Effector memory CD8-positive, alpha-beta T cell (primary cell): ENCODE results near the gene PPP6R1.

ENCODE experiments used
- ATAC-seq: fragments of 150-1000 bp; cut with Tn5 transposase; replicated peaks from 2 replicates; pipeline ENCODE4 v1.10.0; 2021; ENCODE audit warnings: mild to moderate bottlenecking, moderate library complexity
- DNase-seq, 3 experiments: peaks; one replicate each; pipeline ENCODE4 v3.0.0; 2021
- H3K27ac Mint-ChIP-seq, 2 donors: one replicate each; pipeline ENCODE4 v1.8.0; 2022; ENCODE audit warnings: mild to moderate bottlenecking in 2 of 2, mixed read lengths in 2 of 2, moderate library complexity in 2 of 2
- H3K27me3 Mint-ChIP-seq, 2 donors: one replicate each; pipeline ENCODE4 v1.8.0; 2022; ENCODE audit warnings: mixed read lengths in 2 of 2
- H3K36me3 Mint-ChIP-seq: one replicate; pipeline ENCODE4 v1.8.0; 2022; ENCODE audit warnings: mild to moderate bottlenecking, moderate library complexity, mixed read lengths; ENCODE audit not compliant: insufficient read depth
- H3K4me1 Mint-ChIP-seq, 2 donors: one replicate each; pipeline ENCODE4 v1.8.0; 2022; ENCODE audit warnings: low read depth in 2 of 2, mixed read lengths in 2 of 2
- H3K4me3 Mint-ChIP-seq, 2 donors: one replicate each; pipeline ENCODE4 v1.8.0; 2022; ENCODE audit warnings: mild to moderate bottlenecking in 2 of 2, mixed read lengths in 2 of 2, moderate library complexity in 2 of 2
- H3K9me3 Mint-ChIP-seq, 2 donors: one replicate each; pipeline ENCODE4 v1.8.0; 2022; ENCODE audit warnings: mixed read lengths in 2 of 2

Gene PPP6R1

DNA sequence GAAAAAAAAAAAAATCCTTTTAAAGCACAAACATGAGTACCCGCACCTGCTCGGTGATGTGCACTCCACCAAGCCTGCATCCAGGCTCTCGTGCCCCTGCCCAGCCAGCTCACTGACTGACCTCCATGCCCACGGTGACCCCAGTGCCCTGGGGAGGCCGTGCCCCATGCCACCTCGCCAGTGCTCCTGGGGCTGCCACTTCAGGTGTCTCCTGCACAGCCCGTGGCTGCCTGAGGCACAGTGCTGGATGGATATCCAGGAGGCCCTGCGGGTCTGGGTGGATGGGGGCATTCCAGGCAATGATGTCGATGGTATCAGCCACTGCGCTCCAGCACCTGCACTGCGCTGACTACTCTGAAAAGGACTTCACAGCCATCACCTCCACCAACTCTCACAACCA, 9.0 kb downstream of the PPP6R1 start:
- Mint-ChIP-seq H3K4me1 (peaks cover 42 to 55% of the 10 kb centered on the region in 2 donors), H3K27ac (peak overlapping the region in 1 of 2 donors; percentile 97)

DNA sequence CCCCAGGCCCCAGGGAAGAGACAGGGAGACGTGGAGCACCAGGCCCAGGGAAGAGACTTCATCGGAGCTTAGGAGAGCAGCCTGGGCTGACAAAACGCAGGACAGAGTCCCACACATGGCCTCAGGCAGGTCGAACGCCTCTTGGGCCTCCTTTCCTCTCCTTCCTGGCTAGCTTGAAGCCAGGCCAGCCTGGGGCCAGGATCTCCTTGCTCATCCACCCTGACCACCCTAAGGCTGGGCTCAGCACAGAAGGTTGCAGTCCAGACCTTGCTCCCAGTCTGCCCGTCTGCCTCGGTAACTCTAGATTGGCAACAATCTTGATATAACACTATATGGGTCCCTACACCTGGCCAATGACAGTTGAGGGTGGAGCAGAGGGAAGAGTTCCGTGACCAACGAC, 10.1 kb downstream of the PPP6R1 start:
- H3K36me3 Mint-ChIP-seq = peaks cover 40% of the 10 kb centered on the region
- no peak for DNase-seq
- H3K9me3 Mint-ChIP-seq = no peaks in the 10 kb centered on the region
- H3K4me1 Mint-ChIP-seq = peaks cover 33 to 48% of the 10 kb centered on the region in 2 donors
- no peaks in the 10 kb centered on the region for H3K27me3 Mint-ChIP-seq
- H3K27ac Mint-ChIP-seq = peak overlapping the region; percentile 77 to 84
- peak overlapping the region; percentile 34 to 56 for H3K4me3 Mint-ChIP-seq
- no peak for ATAC-seq

More for the DNA sequence above, 9.0 kb downstream of the PPP6R1 start:
- no peaks in the 10 kb centered on the region for H3K9me3 Mint-ChIP-seq
- peak overlapping the region in 1 of 2 donors; percentile 93 for H3K4me3 Mint-ChIP-seq
- H3K27me3 Mint-ChIP-seq = no peaks in the 10 kb centered on the region
- ATAC-seq = no peak
- DNase-seq = no peak
- H3K36me3 Mint-ChIP-seq = peaks cover 36% of the 10 kb centered on the region

DNA sequence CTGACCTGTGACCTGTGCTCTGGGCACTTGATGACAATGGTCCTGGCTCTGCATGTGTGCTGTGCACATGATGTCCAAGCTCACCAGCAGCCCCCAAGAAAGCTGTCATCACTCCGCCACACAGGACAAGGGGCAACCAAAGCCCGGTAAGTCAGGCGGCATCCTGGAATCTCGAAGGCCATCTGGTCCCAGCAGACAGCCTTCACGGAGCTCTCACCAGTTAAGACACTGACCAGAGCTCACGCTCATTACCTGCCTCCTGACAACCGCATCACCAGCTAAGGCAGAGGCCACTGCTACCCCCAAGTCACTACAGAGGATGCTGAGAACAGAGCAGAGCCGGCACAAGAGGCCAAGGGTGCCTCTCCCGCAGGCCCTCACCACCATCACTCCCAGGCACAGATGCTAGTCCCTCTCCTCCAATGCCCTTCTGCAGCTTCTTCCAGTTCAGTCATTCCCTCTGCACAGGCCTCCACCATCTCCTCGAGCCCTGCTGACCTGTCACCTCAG, 10.6 kb downstream of the PPP6R1 start:
- peaks cover 44% of the 10 kb centered on the region for H3K36me3 Mint-ChIP-seq
- H3K27ac Mint-ChIP-seq = peak overlapping the region; percentile 77 to 84
- ATAC-seq (no peak), DNase-seq (no peak)
- no peaks in the 10 kb centered on the region for H3K9me3 Mint-ChIP-seq
- peaks cover 29 to 44% of the 10 kb centered on the region in 2 donors for H3K4me1 Mint-ChIP-seq
- no peaks in the 10 kb centered on the region for H3K27me3 Mint-ChIP-seq
- peak overlapping the region; percentile 34 to 56 for H3K4me3 Mint-ChIP-seq

GRCh38 chr19:55247621-55248099, 11.2 kb downstream of the PPP6R1 start:
- Mint-ChIP-seq H3K27me3 (no peaks in the 10 kb centered on the region), H3K4me1 (peaks cover 31 to 40% of the 10 kb centered on the region in 2 donors), H3K9me3 (no peaks in the 10 kb centered on the region), H3K36me3 (peaks cover 50% of the 10 kb centered on the region), H3K27ac (peak overlapping the region in 1 of 2 donors; percentile 84), H3K4me3 (no peak overlapping the region)
- DNase-seq (no peak), ATAC-seq (no peak)

GRCh38 chr19:55246462-55247451, 12.1 kb downstream of the PPP6R1 start:
- Mint-ChIP-seq H3K4me1 (peaks cover 31 to 38% of the 10 kb centered on the region in 2 donors), H3K36me3 (peaks cover 54% of the 10 kb centered on the region), H3K27me3 (no peaks in the 10 kb centered on the region), H3K4me3 (no peak overlapping the region), H3K9me3 (no peaks in the 10 kb centered on the region), H3K27ac (no peak overlapping the region)
- ATAC-seq (no peak), DNase-seq (no peak)

GRCh38 chr19:55245236-55245904, 13.4 kb downstream of the PPP6R1 start:
- ATAC-seq = no peak
- Mint-ChIP-seq H3K4me3 (no peak overlapping the region), H3K27ac (no peak overlapping the region), H3K9me3 (no peaks in the 10 kb centered on the region), H3K27me3 (no peaks in the 10 kb centered on the region), H3K36me3 (peaks cover 66% of the 10 kb centered on the region), H3K4me1 (peaks cover 17 to 25% of the 10 kb centered on the region in 2 donors)
- DNase-seq = no peak

- Mint-ChIP-seq H3K36me3 (peaks cover 77% of the 10 kb centered on the region), H3K4me1 (peaks cover 15 to 23% of the 10 kb centered on the region in 2 donors)
- ATAC-seq = no peak
Observed at GRCh38 chr19:55244004-55244680, 14.7 kb downstream of the PPP6R1 start.

DNA sequence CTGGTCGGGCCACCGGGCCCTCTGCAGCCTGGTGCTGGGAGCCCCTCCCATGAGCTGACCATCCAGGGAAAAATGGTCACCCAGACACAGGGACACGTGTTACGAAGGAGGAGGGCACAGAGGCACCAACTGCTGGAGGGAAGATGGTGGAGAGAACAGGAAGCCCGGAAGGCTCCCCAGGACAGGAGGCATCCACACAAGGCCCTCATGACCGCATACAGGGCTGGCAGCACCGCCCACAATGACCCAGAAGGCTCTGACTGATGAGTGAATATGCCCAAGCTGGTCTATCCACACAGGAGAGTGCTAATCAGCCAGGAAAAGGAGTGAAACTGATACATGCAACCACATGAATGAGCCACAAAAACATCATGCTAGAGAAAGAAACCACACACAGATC, 16.3 kb downstream of the PPP6R1 start:
- Mint-ChIP-seq H3K9me3 (no peaks in the 10 kb centered on the region), H3K4me1 (peaks cover 5 to 11% of the 10 kb centered on the region in 2 donors), H3K4me3 (no peak overlapping the region), H3K27ac (no peak overlapping the region), H3K36me3 (peaks cover 88% of the 10 kb centered on the region), H3K27me3 (no peaks in the 10 kb centered on the region)
- no peak for DNase-seq
- ATAC-seq = no peak

More at GRCh38 chr19:55244004-55244680, 14.7 kb downstream of the PPP6R1 start:
- H3K9me3 Mint-ChIP-seq = no peaks in the 10 kb centered on the region
- no peak for DNase-seq
- no peak overlapping the region for H3K4me3 Mint-ChIP-seq
- peak overlapping the region; percentile 32 to 67 for H3K27ac Mint-ChIP-seq
- no peaks in the 10 kb centered on the region for H3K27me3 Mint-ChIP-seq

DNA sequence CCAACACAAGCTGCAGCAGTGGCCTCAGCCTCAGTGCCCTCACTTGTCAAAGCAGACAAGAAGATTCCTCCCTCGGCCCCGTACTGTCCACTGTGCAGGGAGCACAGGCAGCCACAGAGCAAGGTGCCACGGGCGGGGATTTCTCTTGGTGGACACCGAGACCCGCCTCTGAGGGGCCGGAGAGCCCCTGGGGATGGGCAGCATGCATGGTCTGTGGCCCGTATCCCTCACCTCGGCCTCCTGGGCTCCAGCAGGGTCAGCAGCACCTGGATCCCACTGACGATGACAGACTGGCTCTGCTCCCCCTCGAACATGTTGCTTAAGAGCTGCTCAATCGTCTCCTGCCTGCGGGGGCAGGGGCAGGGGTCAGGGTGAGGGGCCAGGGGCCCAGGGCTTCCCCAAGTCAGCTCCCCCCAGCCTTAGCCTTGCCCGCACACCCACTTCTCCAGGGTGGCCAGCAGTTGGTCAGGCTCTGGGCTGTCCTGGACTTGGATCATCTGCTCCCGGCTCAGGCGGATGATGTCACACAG, 16.8 kb downstream of the PPP6R1 start:
- Mint-ChIP-seq H3K36me3 (peaks cover 93% of the 10 kb centered on the region), H3K27me3 (no peaks in the 10 kb centered on the region)
- ATAC-seq = no peak

GRCh38 chr19:55241143-55241934, 17.5 kb downstream of the PPP6R1 start:
- H3K4me1 Mint-ChIP-seq = peaks cover 5 to 11% of the 10 kb centered on the region in 2 donors
- peak overlapping the region in 1 of 2 donors; percentile 69 for H3K27ac Mint-ChIP-seq
- no peaks in the 10 kb centered on the region for H3K9me3 Mint-ChIP-seq
- ATAC-seq (no peak), DNase-seq (no peak)
- H3K4me3 Mint-ChIP-seq = no peak overlapping the region
- no peaks in the 10 kb centered on the region for H3K27me3 Mint-ChIP-seq
- peaks cover 93% of the 10 kb centered on the region for H3K36me3 Mint-ChIP-seq

More for the DNA sequence above, 16.8 kb downstream of the PPP6R1 start:
- Mint-ChIP-seq H3K4me1 (peaks cover 5 to 11% of the 10 kb centered on the region in 2 donors), H3K4me3 (no peak overlapping the region), H3K27ac (no peak overlapping the region), H3K9me3 (no peaks in the 10 kb centered on the region)
- DNase-seq = no peak

- Mint-ChIP-seq H3K36me3 (peaks cover 93% of the 10 kb centered on the region), H3K4me1 (peaks cover 5 to 7% of the 10 kb centered on the region in 2 donors), H3K4me3 (no peak overlapping the region), H3K27ac (peak overlapping the region in 1 of 2 donors; percentile 69), H3K9me3 (no peaks in the 10 kb centered on the region), H3K27me3 (no peaks in the 10 kb centered on the region)
- DNase-seq = no peak
- ATAC-seq = no peak
Observed at GRCh38 chr19:55240713-55241020, 18.1 kb downstream of the PPP6R1 start.

GRCh38 chr19:55239004-55239403, 19.8 kb downstream of the PPP6R1 start:
- peaks cover 10 to 13% of the 10 kb centered on the region in 2 donors for H3K4me1 Mint-ChIP-seq
- no peaks in the 10 kb centered on the region for H3K9me3 Mint-ChIP-seq
- ATAC-seq (no peak), DNase-seq (no peak)
- H3K27ac Mint-ChIP-seq = no peak overlapping the region
- H3K27me3 Mint-ChIP-seq = no peaks in the 10 kb centered on the region
- H3K36me3 Mint-ChIP-seq = peaks cover 99% of the 10 kb centered on the region
- no peak overlapping the region for H3K4me3 Mint-ChIP-seq
